HG03432 (cell line): ENCODE data around the gene RPL27.
A peak's percentile ranks its signal among the peaks of the same experiment; 100 is the strongest.

Source experiments
- ATAC-seq: cut with Tn5 transposase; IDR thresholded peaks from one replicate; pipeline ENCODE4 v1.9.1; 2021; ENCODE audit warnings: mild to moderate bottlenecking, moderate library complexity; ENCODE audit not compliant: unreplicated experiment

The RPL27 gene

DNA sequence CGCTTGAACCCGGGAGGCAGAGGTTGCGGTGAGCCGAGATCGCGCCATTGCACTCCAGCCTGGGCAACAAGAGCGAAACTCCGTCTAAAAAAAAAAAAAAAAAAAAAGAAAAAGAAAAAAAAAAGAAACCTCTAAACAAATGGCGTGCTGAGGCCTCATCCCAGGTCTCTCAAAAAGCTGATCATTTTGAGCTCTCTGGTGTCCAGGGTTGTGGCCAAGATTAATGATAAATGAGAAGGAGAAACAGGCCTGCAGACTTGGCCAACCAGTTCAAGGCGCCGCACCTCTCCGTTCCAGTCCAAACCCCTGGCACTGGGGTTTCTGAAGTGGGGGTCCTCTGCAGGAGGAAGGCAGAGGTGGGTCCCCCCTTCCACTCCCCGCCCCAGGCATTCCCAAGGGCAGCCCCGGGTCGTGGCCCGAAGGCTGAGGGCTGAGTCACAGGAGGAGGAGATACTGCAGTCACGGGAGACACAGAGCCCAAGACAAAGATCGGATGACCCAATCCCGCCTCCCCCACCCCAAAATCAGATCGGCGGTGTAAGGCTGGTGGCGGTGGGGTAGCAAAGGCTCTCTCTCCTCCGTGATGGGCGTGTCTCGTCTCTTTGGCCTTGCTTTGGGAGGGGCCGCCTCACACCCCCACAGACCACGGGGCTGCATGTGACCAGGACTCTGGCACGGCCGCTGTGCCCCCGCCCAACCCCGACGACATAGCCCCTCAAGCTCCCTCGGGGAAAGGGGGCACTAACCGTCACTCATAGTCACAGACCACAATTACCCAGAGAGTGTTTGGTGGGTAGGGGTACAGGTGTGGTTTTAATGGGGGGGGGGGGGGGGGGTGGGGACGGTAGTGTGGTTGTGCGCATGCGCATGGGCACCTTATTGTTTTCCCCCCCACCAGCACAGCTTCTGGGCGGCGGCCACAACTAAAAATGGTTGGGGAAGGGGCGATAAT is 22.8 kb downstream of the RPL27 start:
- no peak for ATAC-seq

DNA sequence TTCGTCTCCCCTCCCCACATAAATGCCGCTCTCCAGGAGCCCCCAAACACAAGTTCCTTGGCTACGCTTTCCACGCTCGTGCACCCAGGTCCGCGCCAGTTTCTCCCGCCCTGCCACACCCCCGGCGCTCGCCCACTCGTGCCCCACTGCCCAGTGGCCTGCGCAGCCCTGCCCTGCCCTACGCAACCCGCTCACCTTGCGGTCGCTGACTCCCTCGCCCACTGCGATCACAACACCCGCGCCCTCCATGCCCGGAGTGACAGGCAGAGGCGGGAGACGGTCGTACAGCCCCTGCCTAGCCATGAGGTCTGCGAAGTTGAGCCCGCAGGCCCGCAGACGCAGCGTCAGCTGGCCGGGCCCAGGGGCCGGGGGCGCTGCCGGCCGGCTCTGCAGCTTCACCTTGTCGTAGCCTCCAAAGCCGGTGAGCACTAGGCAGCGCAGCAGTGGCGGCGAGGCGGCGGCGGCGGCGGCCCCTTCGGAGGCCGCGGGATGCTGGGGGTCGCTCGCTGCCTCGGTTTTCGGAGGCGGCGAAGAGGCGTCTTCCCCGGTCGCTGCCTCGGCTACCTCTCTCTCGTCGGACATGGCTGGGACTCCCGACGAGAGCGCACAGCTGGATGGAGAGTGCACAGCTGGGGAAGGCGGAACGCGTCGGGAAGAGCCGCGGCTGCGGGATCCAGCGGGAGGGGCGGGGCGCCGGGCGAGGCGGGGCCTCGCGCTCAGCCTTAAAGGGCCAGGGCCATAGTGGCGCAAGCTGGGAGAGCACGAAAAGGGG is 23.7 kb downstream of the RPL27 start, which contains the start of gene VAT1:
VAT1 (minus strand) TSS at position 645 of the 772 bp plus-strand sequence; CDS start at position 582, 63 bp downstream.
- ATAC-seq, result no peak

DNA sequence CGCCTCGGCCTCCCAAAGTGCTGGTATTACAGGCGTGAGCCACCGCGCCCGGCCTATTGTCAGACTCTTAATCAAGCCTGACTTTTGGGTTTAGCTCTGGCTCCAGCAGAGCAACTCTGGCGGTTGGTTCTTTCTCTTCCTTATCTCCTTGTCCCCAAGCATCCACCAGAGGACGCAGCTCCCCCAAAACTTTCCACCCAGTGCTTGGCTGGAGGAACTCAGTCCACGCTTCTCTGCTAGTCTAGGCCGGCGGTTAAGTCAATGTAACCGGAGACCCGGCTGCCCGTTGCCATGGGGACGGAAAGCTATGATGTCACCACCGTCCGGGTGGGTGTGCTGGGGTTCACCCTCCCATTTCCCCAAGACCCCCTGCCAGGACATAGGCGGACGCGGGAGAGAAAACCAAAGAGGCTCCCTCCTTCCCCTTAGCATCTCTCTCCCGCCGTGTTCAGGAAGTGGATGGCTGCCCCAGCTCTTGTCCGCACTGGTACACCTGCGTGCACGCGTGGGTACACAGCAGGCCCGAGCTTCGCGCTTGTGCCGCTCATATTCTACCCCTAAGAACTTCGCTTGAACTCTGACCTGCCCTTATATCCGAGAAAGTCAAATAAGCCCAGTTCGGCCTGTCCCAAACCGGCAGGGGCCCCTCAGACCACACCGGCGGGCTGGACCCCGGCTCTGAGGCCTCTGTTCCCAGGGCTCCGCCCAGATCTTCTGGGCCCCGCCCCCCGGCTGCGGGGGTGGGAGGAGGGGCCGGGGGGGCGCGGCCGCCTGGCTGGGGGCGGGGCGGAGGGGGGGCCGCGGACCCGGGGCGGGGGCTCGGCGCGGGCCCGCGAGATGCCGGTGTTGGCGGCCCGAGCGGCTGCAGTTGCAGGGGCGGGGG is 26.4 kb downstream of the RPL27 start, which contains the start of gene RND2:
RND2 (plus strand) TSS at position 825 of the 883 bp plus-strand sequence. CDS start 117 bp downstream, outside the sequence.
- ATAC-seq, result peak; percentile 46

GRCh38 chr17:43025290-43025657 is 27.1 kb downstream of the RPL27 start:
- no peak for ATAC-seq

GRCh38 chr17:43025766-43026537 is 27.7 kb downstream of the RPL27 start:
- ATAC-seq, result no peak

DNA sequence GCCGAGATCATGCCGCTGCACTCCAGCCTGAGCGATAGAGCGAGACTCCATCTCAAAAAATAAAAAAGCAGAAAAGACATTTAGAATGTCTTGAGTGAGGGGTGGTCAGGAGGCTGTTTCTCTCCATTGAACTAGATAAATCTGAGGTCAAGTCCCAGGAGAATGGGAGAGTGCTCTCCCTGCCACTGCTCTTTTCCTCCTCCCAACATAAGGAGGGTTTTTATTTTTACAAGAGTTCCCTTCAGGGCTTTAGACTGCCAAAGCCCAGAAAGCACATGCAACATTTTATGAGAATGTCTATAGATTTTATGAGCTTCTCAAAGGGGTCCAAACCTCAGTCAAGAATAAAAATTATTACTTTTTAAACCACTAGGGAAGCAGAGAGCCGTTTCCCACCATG is 28.4 kb downstream of the RPL27 start:
- no peak for ATAC-seq

DNA sequence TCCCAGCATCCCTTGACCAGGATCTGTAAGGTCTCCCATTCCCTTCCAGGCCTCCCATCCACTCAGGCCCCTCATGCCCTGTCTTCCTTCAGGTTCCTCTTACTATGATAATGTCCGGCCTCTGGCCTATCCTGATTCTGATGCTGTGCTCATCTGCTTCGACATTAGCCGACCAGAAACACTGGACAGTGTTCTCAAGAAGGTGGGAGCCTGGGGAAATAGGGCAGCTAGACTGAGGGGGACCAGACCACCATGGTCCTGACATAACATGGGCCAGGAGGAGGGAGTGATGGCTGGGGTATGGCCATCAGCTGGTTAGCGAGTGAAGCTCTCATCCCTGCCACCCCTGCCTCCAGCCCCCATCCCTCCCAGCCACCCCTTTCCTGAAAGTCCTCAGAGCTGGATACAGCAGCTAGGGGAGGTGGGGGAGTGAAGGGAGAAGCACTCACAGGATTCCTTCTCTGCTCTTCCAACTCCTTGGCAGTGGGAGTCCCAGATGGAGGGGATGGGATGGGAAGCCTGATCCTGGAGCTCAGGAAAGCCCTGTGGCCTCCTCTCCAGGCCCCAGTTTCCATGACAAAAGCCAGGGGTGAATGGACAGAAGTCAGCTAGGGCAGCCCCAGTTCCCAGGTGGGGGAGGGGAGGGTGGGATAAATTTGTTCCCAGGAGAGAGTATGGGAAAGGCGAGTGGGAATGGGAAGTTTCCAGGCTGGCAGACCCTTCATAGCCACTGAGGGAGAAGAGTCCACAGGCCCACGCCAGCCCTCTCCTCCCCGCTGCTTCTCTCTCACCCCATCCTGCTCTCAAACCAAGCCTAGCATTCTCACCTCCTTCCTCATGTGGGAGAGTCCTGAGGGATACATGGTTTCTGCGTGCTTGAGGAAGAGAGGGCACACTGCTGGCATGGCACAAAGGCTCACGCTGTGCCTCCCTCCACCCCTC is 29.1 kb downstream of the RPL27 start:
- ATAC-seq, result no peak

- ATAC-seq, result no peak
Measured at GRCh38 chr17:43028221-43028861, 30.1 kb downstream of the RPL27 start.

DNA sequence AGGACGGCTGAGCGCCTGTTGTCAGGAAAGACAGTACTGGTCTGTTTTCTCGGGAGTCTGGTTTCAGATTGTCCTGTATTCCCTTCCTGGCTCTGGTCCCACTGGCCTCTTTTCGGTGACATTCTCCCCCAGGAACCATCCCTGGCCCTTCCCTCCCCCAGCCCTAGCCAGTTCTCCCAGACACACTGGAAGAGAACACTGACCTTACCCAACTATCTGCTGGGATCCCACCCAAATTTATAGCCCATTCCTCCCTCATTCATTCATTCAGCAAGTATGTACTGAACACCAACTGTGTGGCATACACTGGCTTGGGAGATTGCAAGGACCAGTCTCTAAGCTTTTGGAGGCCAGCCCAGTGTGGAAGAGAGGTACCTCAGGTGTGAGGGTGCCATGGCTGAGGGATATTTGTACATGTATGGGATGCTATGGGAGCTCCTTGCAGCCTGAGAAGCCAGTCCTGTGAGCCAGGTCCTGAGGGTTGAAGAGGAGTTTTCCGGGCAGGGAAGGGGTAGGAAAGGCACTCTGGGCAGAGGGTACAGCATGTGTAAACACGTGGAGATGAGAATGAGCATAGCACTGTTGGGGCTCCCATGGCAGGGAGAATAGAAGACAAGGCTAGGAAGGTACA is 32.0 kb downstream of the RPL27 start:
- no peak for ATAC-seq

DNA sequence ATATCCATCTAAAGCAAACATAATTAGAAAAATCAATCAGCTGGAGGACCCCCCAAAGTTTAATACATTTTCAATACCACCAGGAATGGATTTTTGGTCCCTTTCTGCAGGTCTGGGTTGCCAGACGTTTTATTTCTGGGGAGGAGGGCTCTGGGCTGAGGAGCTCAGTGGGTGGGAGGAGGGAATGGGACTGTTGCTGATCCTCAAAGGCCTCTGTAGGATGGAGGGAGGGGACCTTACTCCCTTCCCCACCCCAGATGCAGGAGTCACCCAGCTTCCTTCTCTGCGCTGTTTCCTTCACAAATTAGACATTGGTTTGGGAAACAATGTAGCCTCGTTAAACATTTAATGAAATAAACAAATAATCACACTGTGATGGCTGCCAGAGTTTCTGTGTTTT is 33.4 kb downstream of the RPL27 start:
- no peak for ATAC-seq

DNA sequence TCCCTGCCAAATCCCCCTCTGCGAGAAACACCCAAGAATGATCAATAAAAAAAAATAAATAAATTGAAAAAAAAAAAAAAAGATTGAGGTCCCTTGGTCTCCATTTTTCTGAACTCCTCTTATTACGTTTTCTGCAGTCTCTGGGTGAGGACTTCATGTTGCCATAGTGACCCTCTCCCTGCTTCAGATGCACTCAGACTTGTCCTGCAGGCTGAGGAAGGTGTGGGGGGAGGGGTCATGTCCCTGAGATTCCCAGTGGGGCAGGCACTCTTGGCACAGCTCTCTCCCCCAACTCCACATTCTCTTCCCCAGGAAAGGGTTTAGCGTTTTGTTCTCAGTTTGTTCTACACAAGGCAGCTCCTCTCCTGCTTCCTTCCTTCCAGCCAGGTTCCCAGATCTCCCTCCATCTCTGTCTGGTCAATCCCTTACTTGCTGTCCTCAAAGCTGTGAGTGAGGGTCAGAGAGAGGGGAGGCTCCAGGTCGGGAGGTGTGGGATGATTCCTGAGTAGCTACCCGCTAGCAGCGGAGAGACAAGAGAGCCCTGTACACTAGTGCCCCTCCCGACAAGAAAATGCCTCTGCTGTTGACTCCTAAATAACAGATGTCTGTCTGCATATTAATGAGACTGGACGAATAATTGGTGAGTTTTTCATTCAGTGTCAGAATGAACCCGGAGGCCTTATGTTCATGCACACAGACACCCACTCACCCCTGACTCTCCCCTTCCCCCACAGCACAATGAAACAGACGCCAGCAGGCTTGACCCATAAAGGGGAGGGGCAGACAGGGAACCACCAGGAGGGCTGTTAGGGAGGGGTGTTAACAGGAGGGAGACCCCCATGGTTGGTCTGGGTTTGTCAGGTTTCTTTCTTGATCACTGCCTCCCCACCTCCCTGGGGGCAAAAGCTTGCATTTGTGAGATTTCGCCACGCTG is 36.0 kb downstream of the RPL27 start:
- no peak for ATAC-seq

- no peak for ATAC-seq
Measured at GRCh38 chr17:43034894-43035293, 36.7 kb downstream of the RPL27 start.

GRCh38 chr17:43039646-43040045 is 41.4 kb downstream of the RPL27 start:
- no peak for ATAC-seq

GRCh38 chr17:43040655-43041054 is 42.4 kb downstream of the RPL27 start:
- no peak for ATAC-seq

DNA sequence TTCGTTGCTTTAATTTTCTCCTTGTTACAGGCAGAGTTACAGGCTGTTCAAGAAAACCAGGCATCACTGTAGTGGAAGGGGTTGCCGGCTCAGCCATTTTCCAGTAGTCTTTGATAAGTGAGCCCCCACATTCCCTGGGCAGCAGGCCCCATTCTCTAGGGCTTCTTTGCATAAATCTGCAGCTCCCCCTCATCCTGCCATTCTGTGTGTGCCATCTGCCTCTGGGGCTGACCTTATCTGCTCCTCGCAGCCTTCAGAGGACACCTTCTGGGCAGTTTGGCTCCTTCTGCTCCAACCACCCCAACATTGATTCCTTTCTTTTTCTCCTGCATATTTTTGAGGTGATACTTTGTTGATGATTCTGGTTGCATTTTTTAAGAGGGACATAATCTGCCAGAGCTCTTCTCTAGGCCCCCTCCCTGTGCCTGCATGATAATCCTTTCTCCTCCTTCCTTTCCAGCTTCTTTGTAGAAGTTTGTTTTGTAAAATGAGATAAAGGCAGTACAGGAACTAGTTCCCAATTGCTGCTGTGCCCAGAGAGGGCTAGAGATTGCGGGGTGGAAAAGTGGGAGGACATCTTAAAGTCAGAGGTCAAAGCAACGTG is 43.9 kb downstream of the RPL27 start:
- no peak for ATAC-seq

DNA sequence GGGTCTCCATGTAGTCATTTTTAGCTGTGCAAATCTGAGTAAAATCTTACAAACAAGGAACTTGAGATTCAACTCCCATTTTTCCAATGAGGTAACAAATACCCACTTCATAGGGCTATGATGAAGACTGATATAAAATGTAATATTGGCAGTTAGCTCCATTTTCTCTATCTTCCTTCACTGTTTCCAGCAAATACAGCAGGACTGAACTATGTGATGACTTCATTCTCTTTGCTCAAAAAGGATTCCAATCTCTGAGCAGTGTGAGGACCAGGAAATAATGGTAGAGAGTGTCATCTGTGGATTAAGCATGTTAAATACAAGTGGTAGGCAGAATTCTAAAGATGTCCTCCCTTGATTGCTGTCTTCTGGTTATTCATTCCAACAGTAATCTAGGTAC is 45.1 kb downstream of the RPL27 start:
- ATAC-seq, result no peak
